CD4-positive, alpha-beta T cell (primary cell): ENCODE data around the gene MTHFD1L. TPM values are rescaled to one million over a fixed set of nuclear protein-coding genes. Genes with fewer than 3 reads are reported as not detected.

Experiments
- ATAC-seq: fragments of 200-7000 bp; cut with Tn5 transposase; one replicate; pipeline ENCODE4 v1.10.0; 2022; ENCODE audit warnings: mild to moderate bottlenecking; ENCODE audit not compliant: poor library complexity
- CTCF ChIA-PET: fragments of 350-600 bp; sonication (Branson Sonifier 250); formaldehyde crosslinking; loops from one replicate; lab custom pipeline; 2021; ENCODE audit warnings: antibody characterized with exemption, inconsistent platforms; lab: Charles Lee
- POLR2A ChIA-PET: fragments of 350-600 bp; sonication (Branson Sonifier 250); formaldehyde crosslinking; loops from one replicate; lab custom pipeline; 2021; ENCODE audit warnings: antibody characterized with exemption, inconsistent platforms; lab: Charles Lee
- DNase-seq, 14 experiments: peaks; one replicate each; pipeline ENCODE4 v3.0.0-alpha.2; 2013 to 2020; ENCODE audit warnings: mixed read lengths in 2 of 14
- H3K27ac ChIP-seq, 2 donors: one replicate each; pipeline versions ENCODE4 v1.5.1 to v1.7.0; 2013; ENCODE audit warnings: low read length in 2 of 2, low read depth in 1 of 2, mild to moderate bottlenecking in 1 of 2
- H3K27me3 ChIP-seq, 2 experiments: 1 replicate in 1 of 2; 2 replicates in 1 of 2; pipeline versions ENCODE4 v1.6.1 to v1.7.0; 2013; ENCODE audit warnings: low read length in 2 of 2, control low read depth in 1 of 2, mild to moderate bottlenecking in 1 of 2, moderate library complexity in 1 of 2; ENCODE audit not compliant: insufficient read depth in 2 of 2, control insufficient read depth in 1 of 2
- H3K36me3 ChIP-seq: one replicate; pipeline ENCODE4 v1.6.1; 2013; ENCODE audit warnings: low read length, control low read depth; ENCODE audit not compliant: insufficient read depth
- H3K4me1 ChIP-seq: one replicate; pipeline ENCODE4 v1.6.1; 2013; ENCODE audit warnings: low read length, control low read depth; ENCODE audit not compliant: insufficient read depth
- H3K4me3 ChIP-seq: one replicate; pipeline ENCODE4 v1.5.1; 2013; ENCODE audit warnings: mild to moderate bottlenecking, low read length, moderate library complexity
- H3K9me3 ChIP-seq, 2 experiments: 1 replicate in 1 of 2; 2 replicates in 1 of 2; pipeline versions ENCODE4 v1.6.1 to v1.7.0; 2013; ENCODE audit warnings: low read length in 2 of 2, mild to moderate bottlenecking in 2 of 2, control low read depth in 1 of 2, moderate library complexity in 1 of 2; ENCODE audit not compliant: control insufficient read depth in 1 of 2, insufficient read depth in 1 of 2
- H3K27ac Mint-ChIP-seq: one replicate; pipeline ENCODE4 v1.8.0; 2020; ENCODE audit warnings: mixed read lengths
- H3K27me3 Mint-ChIP-seq: one replicate; pipeline ENCODE4 v1.8.0; 2021; ENCODE audit warnings: mixed read lengths
- H3K36me3 Mint-ChIP-seq: one replicate; pipeline ENCODE4 v1.8.0; 2021; ENCODE audit warnings: low read depth, mixed read lengths
- H3K4me1 Mint-ChIP-seq: one replicate; pipeline ENCODE4 v1.8.0; 2021; ENCODE audit warnings: low read depth, mixed read lengths
- H3K4me3 Mint-ChIP-seq: one replicate; pipeline ENCODE4 v1.8.0; 2020; ENCODE audit warnings: mild to moderate bottlenecking, mixed read lengths
- H3K9me3 Mint-ChIP-seq: one replicate; pipeline ENCODE4 v1.8.0; 2020; ENCODE audit warnings: mixed read lengths
- CTCF ChIP-seq: fragments of 200-600 bp; IDR thresholded peaks from one replicate; pipeline ENCODE4 v1.8.0; 2022; ENCODE audit warnings: antibody characterized with exemption, mild to moderate bottlenecking
- intact Hi-C, 2 experiments: fragments of 100-400 bp; cut with DNase I in 1 of 2; cut with micrococcal nuclease in 1 of 2; formaldehyde crosslinking; loops; one replicate each; pipeline versions ENCODE4 v1.15.1 to v1.9.0; 2023 to 2025; cut with DNase I, micrococcal nuclease
- total RNA-seq, 174 experiments: library from RNA in 2 of 174; stranded (reverse) in 2 of 174; gene quantifications; one replicate each; pipeline ENCODE4 v1.2.3 and lab custom pipeline; 2021 to 2026

The MTHFD1L gene
- total RNA-seq, 2 experiments from 2014 or later, result 8.8 to 9.7 TPM

- TF ChIP-seq CTCF, result no peak
- no peak overlapping the region for H3K4me3 Mint-ChIP-seq
- DNase-seq, result no peak
- no peak for ATAC-seq
- H3K9me3 ChIP-seq, result no peaks in the 10 kb centered on the region
- H3K27ac ChIP-seq, result no peak overlapping the region
- H3K27me3 Mint-ChIP-seq, result no peaks in the 10 kb centered on the region
- intact Hi-C loops, result no loop called here
- H3K4me3 ChIP-seq, result no peak overlapping the region
- H3K36me3 ChIP-seq, result no peaks in the 10 kb centered on the region
- peaks cover 19% of the 10 kb centered on the region for H3K36me3 Mint-ChIP-seq
- H3K4me1 Mint-ChIP-seq, result no peaks in the 10 kb centered on the region
- H3K27ac Mint-ChIP-seq, result no peak overlapping the region
- POLR2A ChIA-PET, result no interaction called here
- CTCF ChIA-PET, result no interaction called here
- H3K4me1 ChIP-seq, result no peaks in the 10 kb centered on the region
- peaks cover 2% of the 10 kb centered on the region for H3K9me3 Mint-ChIP-seq
- H3K27me3 ChIP-seq, result no peaks in the 10 kb centered on the region
Observed at GRCh38 chr6:150908901-150909300, 43.4 kb downstream of the MTHFD1L start.

DNA sequence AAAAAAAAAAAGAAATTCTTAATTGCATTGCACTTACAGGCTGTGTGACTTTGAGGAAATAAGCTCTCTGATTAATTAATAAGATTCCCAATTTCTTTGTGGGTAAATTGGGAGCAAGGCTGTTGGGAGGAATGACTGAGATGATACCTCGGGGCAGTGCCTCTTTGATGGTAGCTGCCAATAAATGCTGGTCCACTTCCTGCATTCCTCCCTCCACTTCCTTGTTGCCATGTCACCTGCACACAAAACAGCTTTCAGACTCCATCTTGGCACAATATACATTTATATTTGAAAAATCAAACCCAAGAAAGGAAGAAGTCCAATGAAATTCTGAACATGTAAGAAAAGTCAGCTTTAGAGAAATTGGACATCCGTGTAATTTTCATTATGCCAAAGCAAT, 45.1 kb downstream of the MTHFD1L start:
- H3K36me3 Mint-ChIP-seq, result peaks cover 24% of the 10 kb centered on the region
- CTCF ChIA-PET, result no interaction called here

GRCh38 chr6:150914372-150914771, 48.9 kb downstream of the MTHFD1L start:
- ATAC-seq (no peak), DNase-seq (no peak)
- Mint-ChIP-seq H3K4me3 (no peak overlapping the region), H3K9me3 (peaks cover 2% of the 10 kb centered on the region), H3K4me1 (no peaks in the 10 kb centered on the region), H3K27ac (no peak overlapping the region), H3K27me3 (no peaks in the 10 kb centered on the region), H3K36me3 (peaks cover 34% of the 10 kb centered on the region)
- intact Hi-C loops, result no loop called here
- Histone ChIP-seq H3K36me3 (peaks cover 2% of the 10 kb centered on the region), H3K4me1 (no peaks in the 10 kb centered on the region), H3K27me3 (no peaks in the 10 kb centered on the region), H3K4me3 (no peak overlapping the region), H3K9me3 (no peaks in the 10 kb centered on the region), H3K27ac (no peak overlapping the region)
- TF ChIP-seq CTCF, result no peak
- POLR2A ChIA-PET, result no interaction called here
- CTCF ChIA-PET, result no interaction called here

More for the DNA sequence above, 45.1 kb downstream of the MTHFD1L start:
- TF ChIP-seq CTCF, result no peak
- POLR2A ChIA-PET, result no interaction called here
- no peak overlapping the region for H3K27ac Mint-ChIP-seq
- ATAC-seq (no peak), DNase-seq (no peak)
- no peak overlapping the region for H3K4me3 Mint-ChIP-seq
- Histone ChIP-seq H3K36me3 (no peaks in the 10 kb centered on the region), H3K4me1 (no peaks in the 10 kb centered on the region), H3K27me3 (no peaks in the 10 kb centered on the region), H3K27ac (no peak overlapping the region), H3K9me3 (no peaks in the 10 kb centered on the region), H3K4me3 (no peak overlapping the region)
- H3K27me3 Mint-ChIP-seq, result no peaks in the 10 kb centered on the region
- no peaks in the 10 kb centered on the region for H3K4me1 Mint-ChIP-seq
- intact Hi-C loops, result no loop called here
- peaks cover 2% of the 10 kb centered on the region for H3K9me3 Mint-ChIP-seq
